Measurements from ENCODE around the gene FAM3D.
"Not testable (repeated sequence)": the region's sequence is repeated elsewhere in the genome, so short reads cannot be mapped to it uniquely, and the experiment has no call there.

FAM3D gene

DNA sequence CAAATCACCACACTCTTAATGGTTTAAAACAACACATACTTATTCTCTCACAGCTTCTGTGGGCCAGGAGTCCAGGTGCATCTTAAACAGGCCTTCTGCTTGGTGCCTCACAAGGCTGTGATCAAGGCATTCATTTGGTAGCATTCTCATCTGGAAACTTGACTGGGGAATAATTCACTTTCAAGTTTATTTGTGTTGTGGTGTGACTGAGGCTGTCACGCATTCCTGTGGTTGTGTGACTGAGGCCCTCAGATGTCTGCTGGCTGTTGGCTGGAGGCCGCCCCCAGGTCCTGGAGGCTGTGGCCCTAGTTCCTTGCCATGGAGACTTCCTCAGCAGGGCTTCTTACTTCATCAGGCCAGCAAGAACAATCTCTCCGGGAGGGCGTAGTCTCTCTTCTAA is 16.9 kb upstream of the FAM3D start:
- no peak for DNase-seq (ENCODE audit: low spot score)

DNA sequence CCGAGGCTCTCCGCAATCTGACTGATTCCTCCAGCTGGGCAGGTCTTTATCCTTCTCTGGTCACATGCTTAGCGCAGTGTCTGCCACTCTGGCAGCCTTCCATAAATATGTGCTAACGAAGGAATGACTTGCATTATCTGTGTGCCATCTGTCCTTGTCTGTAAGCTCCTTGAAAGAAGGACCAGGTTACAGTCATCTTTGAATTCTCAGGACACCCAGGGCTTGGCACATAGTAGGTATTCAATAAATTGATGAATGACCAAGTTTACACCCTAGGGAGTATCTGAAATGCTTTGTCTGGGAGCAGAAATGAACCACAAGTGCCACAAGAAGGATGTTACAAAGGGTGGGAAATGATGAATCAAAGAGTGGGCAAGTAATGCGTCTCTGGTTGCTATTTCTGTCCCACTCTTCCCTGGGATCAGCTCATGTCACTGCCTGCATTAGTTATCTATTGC is 16.5 kb upstream of the FAM3D start:
- no peak for DNase-seq (ENCODE audit: low spot score)

DNA sequence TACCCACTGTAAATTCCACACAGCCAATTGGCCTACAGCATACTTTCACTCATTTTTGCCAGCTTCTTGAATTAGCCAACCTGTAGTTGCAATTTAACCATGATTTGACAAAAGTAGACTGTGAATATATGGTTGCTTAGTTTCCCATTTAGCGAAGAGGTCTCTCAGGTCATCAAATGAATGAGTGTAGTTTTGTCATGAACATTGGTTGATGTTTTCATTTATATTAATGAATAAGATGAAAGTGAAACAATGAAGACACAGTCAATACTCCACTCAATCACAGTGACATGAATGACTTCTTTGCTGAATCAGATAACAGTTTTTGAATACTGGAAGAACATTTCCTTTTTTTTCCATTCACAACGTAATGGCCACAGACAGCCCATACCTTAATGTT is 15.3 kb upstream of the FAM3D start:
- no peak for DNase-seq (ENCODE audit: low spot score)

DNA sequence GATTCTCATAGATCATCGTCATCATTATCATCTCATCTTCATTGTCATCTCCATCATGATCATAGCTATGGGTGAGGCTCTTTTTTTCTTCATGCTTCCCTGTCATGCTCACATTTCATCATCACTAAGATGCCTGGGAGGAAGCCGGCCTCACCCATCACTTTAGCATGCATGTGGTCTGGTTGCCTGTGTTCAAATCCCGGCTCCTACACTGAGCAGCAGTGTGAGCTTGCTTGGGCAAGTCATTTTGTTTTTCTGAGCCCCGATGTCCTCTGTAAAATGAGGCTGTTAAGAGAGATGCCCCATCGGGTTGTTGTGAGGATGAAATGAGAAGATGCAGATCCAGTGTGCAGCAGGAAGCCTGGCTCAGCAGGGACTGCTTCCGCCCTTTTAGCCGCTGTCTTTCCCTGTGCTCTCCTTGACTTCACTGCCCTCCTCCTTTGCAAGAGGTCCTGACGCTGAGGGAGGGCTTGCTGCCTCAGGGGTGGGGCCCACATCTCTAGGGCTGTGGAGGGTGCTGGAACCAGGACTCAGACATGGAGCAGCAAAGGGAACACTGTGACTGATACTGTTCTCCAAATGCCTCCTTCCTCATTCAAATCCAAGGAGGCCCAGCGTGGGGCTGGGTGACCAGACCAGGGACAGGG is 14.4 kb upstream of the FAM3D start:
- no peak for DNase-seq (ENCODE audit: low spot score)

DNA sequence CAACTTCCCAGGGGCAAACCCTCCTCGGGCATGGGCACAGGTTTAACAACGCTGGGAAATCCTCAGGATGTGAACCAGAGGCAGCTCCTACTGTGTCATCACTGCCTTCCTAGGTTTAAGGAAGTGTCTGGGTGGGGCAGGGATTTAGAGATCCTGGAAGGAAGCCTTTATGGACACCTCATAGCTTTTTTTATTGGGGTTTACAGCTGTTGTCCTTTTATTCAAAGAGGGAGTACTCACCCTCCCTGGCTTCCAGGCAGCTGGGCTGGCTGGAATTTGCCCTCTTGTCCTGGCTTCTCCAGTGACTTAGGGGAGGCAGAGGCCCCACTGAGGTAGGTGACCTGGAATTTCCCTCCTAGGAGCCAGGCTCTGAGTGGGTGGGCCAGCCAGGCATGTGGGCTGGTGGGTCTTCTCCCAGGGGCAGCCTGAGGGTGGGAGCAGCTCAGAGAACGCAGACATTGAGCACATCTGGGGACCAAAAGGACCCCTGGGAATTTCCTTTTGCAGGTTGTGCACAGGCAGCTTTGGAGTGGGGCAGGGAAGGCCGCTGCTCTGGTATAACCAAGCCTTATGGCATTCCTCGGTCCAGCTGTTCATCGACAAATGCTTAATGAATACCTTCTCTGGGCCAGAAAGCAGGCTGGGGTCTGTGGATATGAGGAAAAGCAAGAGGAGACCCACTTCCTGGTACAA is 13.5 kb upstream of the FAM3D start:
- no peak for DNase-seq (ENCODE audit: low spot score)

DNA sequence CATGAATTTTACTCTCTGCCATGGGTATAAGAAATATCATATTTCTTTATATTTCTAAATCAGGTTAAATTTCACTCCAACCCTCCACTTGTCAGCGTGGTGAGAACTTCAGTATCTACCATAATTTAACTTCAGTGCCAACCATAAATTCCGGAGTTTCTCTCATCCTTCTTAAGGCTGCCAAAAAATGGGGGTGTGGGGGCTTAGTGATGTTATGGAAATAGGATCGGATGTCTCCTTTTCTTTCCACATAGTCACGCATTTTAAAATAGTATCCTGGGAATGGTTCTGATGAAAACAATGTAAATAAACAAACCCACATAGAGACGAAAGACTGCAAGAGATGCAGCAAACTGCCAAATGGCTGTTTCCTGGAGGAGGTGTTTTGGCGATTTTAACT is 12.9 kb upstream of the FAM3D start:
- DNase-seq (ENCODE audit: low spot score), result no peak

DNA sequence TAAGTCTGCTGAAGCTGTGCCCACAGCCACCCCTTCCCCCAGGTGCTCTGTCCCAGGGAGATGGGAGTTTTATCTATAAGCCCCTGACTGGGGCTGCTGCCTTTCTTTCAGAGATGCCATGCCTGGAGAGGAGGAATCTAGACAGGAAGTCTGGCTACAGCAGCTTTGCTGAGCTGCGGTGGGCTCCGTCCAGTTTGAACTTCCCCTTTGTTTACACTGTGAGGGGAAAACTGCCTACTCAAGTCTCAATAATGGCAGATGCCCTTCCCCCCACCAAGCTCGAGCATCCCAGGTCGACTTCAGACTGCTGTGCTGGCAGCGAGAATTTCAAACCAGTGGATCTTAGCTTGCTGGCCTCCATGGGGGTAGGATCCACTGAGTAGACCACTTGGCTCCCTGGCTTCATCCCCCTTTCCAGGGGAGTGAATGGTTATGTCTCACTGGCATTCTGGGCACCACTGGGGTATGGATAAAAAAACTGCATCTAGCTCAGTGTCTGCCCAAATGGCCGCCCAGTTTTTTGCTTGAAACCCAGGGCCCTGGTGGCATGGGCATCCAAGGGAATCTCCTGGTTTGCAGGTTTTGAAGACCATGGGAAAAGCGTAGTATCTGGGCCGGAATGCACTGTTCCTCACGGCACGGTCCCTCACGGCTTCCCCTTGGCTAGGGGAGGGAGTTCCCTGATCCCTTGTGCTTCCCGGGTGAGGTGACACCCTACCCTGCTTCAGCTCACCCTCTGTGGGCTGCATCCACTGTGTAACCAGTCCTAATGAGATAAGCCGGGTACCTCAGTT is 11.8 kb upstream of the FAM3D start:
- not testable (repeated sequence) for DNase-seq (ENCODE audit: low spot score)

DNA sequence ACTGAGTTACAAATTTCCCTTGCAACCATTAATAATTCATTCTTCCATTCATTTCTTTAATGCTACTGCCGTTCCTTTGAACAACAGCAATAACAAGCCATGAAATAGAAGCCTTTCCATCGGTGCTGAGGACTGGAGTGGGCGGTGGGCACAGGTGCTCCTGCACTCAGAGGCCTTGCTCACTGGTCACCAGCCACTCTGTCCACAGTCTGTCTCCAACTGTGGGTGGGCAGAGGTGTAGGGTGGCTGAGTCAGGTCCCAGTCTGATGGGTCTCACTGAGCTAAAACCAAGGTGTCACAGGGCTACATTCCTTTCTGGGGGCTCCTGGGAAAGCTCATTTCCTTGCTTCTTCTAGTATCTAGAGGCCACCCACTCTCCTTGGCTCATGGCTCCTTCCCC is 6.3 kb upstream of the FAM3D start:
- no peak for DNase-seq (ENCODE audit: low spot score)

DNA sequence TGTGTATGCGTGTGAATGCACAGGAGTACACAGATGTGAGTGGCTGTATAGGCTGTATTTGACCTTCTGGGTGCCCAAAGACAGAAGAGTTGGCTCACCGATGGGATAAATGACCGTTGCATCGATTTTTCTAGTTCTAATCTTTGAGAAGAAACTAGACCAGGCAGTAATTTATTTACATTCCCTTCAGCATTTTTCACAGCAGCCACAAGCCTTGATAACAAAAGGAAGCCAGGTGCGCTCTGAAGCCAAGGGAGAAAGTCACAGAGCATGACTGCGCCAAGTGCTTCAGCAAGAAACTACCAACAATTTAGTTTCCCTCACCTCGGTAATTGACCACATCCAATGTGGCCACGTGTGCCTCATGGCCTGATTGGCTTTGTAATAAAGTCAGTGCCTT is 5.9 kb upstream of the FAM3D start:
- DNase-seq (ENCODE audit: low spot score), result no peak

DNA sequence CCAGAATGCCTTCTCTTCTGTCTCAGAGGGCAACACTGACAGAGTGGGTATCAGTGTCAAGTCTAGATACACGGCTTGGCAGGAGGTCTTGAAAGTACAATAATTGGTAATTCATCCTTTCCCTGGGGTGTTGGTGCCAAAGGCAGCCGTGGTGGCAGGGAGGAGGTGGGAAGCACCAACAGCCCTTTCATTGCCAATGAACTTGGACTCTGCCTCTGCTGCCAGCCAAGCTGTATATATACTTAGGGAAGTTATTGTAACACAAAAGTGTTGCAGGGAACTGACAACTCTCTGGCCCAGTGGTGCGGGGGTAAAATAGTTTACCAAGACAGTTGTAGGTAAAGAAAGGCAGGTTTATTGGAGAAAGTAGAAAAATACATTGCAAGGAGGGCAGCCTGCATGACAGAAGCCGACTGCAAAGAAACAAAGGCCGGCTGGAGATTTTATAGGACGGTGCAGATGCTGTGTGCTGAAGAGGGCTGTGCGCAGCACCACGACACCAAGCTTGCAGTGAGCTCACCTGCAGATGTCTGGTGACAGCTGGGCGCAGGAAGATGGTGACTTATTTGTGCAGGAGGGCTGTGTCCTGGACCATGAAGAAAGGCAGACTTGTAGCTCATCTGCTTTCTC is 4.0 kb upstream of the FAM3D start:
- DNase-seq (ENCODE audit: low spot score), result no peak

DNA sequence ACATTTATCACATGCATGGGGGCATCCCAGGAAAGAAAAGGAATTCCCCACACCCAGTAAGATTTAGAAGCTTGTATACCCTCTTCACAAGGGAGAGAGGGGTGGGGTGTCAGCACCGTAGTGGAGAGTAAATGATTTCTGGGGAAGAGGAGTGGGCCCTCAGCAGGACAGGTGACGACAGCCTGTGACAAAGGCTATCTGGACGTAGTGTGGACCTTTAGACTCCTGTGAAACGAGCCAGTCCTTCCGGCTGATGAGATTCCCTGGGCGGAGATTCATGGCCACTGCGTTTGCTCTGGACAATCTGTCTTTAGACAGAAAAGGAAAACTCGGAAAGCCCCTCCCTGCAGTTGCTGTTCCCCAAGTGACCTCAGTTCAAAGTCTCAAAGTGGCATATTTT is 1.7 kb upstream of the FAM3D start:
- DNase-seq (ENCODE audit: low spot score), result no peak

DNA sequence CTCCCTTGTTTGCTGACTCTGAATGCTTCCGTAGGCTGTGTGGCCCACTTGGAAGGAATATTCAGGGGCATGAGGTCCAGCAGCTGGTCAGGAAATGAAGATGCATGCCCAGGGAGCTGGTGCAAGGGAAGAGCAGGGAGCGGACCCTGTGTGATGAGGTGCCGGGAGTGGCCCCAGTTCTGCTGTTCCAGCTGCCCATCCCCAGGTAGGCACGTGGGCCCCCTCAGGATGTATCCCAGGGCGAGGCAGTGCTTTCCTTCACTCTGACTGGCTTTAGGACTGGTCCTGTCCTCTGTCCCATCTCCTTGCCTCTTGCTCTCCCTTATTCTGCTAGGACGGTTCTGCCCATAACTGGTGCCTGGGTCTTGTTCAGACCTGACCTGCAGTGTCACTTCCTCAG is 1.1 kb upstream of the FAM3D start:
- no peak for DNase-seq (ENCODE audit: low spot score)

DNA sequence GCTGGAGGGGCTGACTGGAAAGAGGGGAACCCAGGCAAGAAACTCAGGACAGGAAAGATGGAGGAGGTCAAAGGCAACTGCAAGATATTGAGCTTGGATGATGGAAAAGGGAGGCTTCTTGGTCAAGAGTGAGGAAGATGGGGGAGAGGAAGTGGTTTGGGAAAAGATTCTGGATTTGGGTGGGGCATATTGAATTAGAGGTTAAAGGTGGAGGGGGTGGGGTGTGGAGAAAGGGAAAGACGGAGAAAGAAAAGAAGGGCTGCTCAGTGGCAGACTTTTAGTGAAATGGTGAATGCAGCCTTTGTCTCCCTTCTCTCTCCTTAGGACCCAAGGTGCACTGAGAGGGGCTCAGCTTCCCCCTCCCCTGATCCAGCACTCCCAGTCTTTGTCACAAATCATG is 655 bp upstream of the FAM3D start:
- no peak for DNase-seq (ENCODE audit: low spot score)

DNA sequence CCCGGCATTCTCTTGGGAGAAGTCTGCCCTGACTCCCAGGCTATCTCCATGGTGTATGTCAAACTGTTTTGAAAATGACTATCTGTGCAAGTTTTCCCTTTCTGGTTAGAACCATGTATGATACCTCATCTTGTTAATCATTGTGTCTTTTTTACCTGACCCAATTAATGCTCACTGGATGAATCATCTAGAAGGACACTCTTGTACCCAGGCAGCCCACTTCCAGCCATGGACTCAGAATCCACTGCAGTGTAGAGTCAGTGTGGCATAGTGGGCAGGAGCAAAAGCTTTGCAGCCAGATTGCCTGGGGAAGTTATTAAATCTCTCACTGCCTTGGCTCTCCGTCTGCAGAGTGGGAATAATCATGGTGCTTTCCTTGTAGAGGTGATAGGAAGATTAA is 1.2 kb downstream of the FAM3D start:
- no peak for DNase-seq (ENCODE audit: low spot score)

DNA sequence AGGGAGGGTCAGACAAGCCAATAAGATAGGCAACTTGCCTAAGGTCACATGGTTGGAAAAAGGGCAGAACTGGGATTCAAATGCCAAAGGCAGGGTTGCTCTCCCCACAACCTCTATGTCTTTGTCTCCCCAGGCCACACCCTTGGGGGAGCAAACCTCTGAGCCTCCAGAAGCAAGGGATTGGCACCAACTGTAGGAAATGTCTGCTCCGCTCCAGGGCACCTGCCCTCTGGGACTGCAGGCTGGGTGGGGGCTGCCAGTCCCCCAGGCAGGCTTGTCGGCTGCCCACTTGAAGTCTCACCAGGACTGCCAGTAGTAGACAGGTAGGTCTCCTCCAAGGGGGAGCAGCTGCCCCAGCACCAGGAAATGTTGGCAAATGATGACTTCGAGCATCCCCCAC is 2.0 kb downstream of the FAM3D start:
- no peak for DNase-seq (ENCODE audit: low spot score)

DNA sequence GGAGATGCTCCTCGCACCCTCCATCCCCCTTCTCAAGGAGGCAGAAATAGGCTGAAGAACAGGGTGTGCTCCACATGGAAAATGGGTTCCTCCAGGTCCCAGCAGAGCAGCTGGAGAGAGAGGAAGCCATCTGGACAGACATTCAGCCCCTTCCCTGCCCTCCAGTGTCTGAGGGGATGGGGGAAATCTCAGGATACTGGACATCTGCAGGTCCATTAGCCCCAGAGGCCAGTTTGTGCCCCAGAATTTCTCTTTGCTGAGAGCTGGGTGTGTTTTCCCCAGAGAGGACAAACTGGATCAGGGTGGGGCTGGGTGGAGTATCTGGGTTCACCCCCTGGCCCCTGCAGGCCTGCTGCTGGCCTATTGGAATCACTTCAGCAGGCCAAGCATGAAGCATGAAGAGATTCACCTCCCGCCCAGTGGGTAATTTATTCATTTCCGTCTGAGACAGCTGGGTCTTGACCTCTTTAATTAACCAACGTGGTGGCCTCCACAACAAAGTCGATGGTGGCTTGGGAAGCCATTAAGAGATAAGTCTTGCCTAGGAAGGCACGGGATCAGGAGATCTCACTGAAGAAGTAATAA is 4.6 kb downstream of the FAM3D start:
- DNase-seq (ENCODE audit: low spot score), result no peak

DNA sequence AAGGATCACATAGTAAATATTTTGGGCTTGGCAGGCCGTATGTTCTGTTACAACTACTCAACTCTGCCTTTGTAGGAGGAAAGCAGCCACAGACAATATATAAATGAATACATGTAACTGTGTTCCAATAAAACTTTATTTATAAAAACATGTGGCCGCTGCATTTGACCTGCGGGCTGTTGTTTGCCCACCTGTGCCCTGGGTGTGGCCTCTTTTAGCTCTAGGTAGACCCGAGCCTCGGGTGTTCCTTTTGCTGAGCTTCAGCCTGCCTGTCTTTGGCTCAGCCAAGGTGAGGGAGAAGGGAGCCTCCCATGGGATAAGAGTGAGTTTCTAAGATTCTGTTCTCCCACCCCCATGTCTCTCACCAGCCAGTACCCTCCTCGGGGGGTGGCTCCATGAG is 5.6 kb downstream of the FAM3D start:
- DNase-seq (ENCODE audit: low spot score), result no peak

DNA sequence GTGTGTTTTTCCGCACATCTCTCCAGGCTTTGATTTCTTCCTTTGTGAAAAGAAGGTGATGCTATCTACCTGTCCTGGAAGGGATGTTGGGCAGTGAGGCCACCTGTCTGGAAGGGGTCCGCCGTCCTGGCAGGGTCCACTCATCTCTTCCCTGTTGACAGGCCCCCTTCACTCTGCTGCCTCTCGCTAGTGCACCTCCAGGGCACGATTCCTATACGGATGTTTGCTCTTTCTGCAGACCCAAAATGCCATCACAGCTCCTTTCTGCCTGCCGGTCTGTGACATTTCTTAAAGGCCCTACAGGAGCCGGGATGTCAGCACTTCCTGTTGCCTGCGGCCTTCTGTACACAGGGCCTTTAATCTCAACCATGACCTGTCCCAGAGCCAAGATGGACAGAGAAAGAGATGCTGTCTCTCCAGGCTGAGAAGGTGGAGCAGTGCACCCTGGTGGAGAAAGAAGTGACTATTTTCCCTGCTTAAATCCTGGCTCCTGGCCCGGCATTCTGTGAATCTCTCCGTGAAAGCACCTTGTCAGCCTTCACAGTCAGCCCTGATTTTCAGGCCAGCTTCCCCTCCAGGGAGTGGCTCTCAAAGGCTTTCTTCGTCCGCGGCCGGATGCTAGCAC is 7.4 kb downstream of the FAM3D start:
- peak; percentile 57 for DNase-seq (ENCODE audit: low spot score)

DNA sequence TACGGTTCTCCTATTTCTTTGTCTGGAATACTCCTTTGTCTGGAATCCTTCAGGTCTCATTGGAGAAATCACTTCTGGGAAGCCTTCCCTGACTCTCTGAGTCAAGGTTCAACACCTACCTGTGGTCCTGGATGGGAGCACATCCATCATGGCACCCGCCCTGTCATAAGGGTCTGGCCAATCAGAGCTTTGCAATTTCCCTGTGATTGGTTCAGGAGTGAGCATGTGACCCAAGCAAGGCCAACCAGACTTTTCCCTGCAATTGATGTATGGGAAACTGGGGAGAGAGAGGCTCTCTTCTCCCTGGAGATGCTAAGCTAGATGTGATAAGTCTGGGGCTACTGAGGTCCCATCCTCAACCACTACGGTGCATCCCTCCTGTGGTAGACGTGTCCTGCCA is 8.1 kb downstream of the FAM3D start:
- no peak for DNase-seq (ENCODE audit: low spot score)

DNA sequence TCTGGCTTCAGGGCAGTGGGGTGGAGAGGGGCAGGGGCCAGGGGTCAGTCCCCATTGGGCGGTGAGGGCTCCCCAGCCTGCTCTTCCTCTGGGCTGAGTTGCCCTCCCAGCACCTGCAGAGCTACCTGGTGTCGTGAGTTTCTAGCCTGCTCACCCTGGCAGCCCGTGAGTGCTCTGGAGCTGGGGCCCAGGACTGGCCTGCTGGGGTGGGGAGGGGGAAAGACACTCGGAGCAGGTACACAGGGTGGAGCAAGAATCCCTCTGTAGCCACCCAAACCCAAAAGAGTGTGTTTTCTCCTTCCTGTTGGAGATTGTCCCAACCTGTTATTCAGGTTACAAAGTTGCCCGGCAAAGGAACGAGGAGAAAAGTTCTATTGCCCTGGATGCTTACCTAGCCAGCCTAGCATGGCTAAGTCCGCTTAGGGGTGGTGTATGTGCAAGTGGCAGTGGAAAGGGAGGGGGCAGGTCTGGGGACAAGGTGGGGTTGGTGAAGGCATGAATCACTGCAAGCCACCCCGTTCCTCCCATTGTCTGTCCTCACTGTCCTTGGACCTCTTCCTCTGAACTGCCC is 8.9 kb downstream of the FAM3D start:
- no peak for DNase-seq (ENCODE audit: low spot score)

DNA sequence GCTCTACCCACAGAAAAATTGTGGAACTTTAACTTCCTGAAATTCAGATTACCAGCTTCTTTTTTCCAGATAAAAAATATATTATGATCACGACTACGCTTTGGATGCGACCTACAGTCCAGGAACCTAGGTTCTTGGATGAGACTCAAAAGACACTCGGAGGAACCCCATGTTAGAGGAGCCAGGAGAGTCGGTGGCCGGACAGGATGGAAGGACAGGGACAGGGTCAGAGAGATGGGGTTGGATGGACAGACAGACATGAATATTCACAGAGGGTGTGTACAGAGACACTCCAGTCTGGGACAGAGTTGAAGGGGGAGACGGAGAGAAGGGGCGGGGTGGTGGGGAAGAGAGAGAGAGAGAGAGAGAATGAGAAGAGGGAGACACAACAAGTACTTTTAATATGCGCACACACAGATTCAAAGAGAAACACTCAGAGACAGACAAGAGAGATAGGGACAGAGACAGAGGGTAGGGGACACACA is 9.5 kb downstream of the FAM3D start:
- DNase-seq (ENCODE audit: low spot score), result no peak

Data from GM03348 (cell line).